OCI-M2 (cell line): ENCODE data around the gene SLC35D3.
"Not testable (repeated sequence)": the region's sequence is repeated elsewhere in the genome, so short reads cannot be mapped to it uniquely, and the experiment has no call there.

Source experiments
- DNase-seq: peaks from one replicate; lab custom pipeline; 2025; ENCODE audit not compliant: unreplicated experiment; lab: John Stamatoyannopoulos, UW

Gene SLC35D3

GRCh38 chr6:136963259-136963658 lies 41.2 kb downstream of the SLC35D3 start:
- DNase-seq: no peak

- no peak for DNase-seq
Measured at GRCh38 chr6:136964398-136964797, 42.3 kb downstream of the SLC35D3 start.

GRCh38 chr6:136967876-136968752 lies 46.0 kb downstream of the SLC35D3 start:
- peak; percentile 76 for DNase-seq

- DNase-seq: no peak
Measured at GRCh38 chr6:136968837-136969236, 46.7 kb downstream of the SLC35D3 start.

GRCh38 chr6:136969433-136969832 lies 47.3 kb downstream of the SLC35D3 start:
- no peak for DNase-seq

- no peak for DNase-seq
Measured at GRCh38 chr6:136969930-136970329, 47.8 kb downstream of the SLC35D3 start.

- DNase-seq: no peak
Measured at GRCh38 chr6:136971609-136972008, 49.5 kb downstream of the SLC35D3 start.

GRCh38 chr6:136973781-136974180 lies 51.7 kb downstream of the SLC35D3 start:
- not testable (repeated sequence) for DNase-seq
